HEK293T (cell line): ENCODE data around the gene REN.

Experiments
- BHLHE40 ChIP-seq: fragments of 450-650 bp; IDR thresholded peaks from 2 replicates; pipeline ENCODE4 v1.6.1; 2016; ENCODE audit warnings: mild to moderate bottlenecking, moderate library complexity, borderline replicate concordance
- ELF4 ChIP-seq: fragments of 450-650 bp; IDR thresholded peaks from 2 replicates; pipeline ENCODE4 v1.6.1; 2017; ENCODE audit warnings: antibody characterized with exemption
- L3MBTL2 ChIP-seq: fragments of 450-650 bp; conservative IDR thresholded peaks from 2 replicates; pipeline ENCODE4 v1.6.1; 2016; ENCODE audit warnings: mild to moderate bottlenecking
- SP1 ChIP-seq: fragments of 450-650 bp; IDR thresholded peaks from 2 replicates; pipeline ENCODE4 v1.6.1; 2017
- SUZ12 ChIP-seq: fragments of 450-650 bp; IDR thresholded peaks from 2 replicates; pipeline ENCODE4 v1.6.1; 2016; ENCODE audit warnings: mild to moderate bottlenecking
- TARDBP ChIP-seq: fragments of 450-650 bp; IDR thresholded peaks from 2 replicates; pipeline ENCODE4 v1.6.1; 2016
- ZNF384 ChIP-seq: fragments of 450-650 bp; IDR thresholded peaks from 2 replicates; pipeline ENCODE4 v1.6.1; 2016

- no peak for TF ChIP-seq ELF4
- TF ChIP-seq TARDBP, result no peak
- no peak for TF ChIP-seq BHLHE40
- no peak for TF ChIP-seq ZNF384
- no peak for TF ChIP-seq L3MBTL2
- no peak for TF ChIP-seq SUZ12
- TF ChIP-seq SP1, result no peak
Observed at GRCh38 chr1:204124639-204125038, 41.5 kb downstream of the REN start.
